BJ (cell line): ENCODE data around the gene PTPRM. TPM values are rescaled to one million over a fixed set of nuclear protein-coding genes. Genes with fewer than 3 reads are reported as not detected.

Source experiments
- CTCF ChIA-PET: fragments of 350-600 bp; formaldehyde crosslinking; extraction: SDS; loops from one replicate; lab custom pipeline; 2021; ENCODE audit warnings: antibody characterized with exemption, inconsistent platforms; lab: Yijun Ruan, JAX
- POLR2A ChIA-PET: fragments of 300-600 bp; sonication (Branson Sonifier 250); formaldehyde crosslinking; extraction: SDS; loops from one replicate; lab custom pipeline; 2021; ENCODE audit warnings: antibody characterized with exemption; lab: Charles Lee
- DNase-seq: peaks from one replicate; pipeline ENCODE4 v3.0.0-alpha.2; 2011; ENCODE audit warnings: low read depth
- H3K27me3 ChIP-seq: 2 replicates; pipeline ENCODE4 v1.6.0; 2011; ENCODE audit warnings: low read length; ENCODE audit not compliant: control insufficient read depth, insufficient read depth
- H3K36me3 ChIP-seq: 2 replicates; pipeline ENCODE4 v1.5.1; 2011; ENCODE audit warnings: low read length; ENCODE audit not compliant: control insufficient read depth, insufficient read depth
- H3K4me3 ChIP-seq: 2 replicates; pipeline ENCODE4 v1.5.1; 2011; ENCODE audit warnings: low read depth, mild to moderate bottlenecking, control low read depth, low read length
- polyA plus RNA-seq: library from polyadenylated mRNA; depleted of rRNA; stranded (reverse); fragments of >200 nt; gene quantifications from 2 replicates; pipeline ENCODE4 v1.2.3, GENCODE V29; 2011
- TF ChIP-seq, protein P1 (sequence below): IDR thresholded peaks from 2 replicates; pipeline ENCODE4 v1.5.1; 2011; ENCODE audit warnings: low read depth, mild to moderate bottlenecking, control low read depth, inconsistent platforms, low read length, moderate library complexity; ENCODE audit not compliant: insufficient read depth

PTPRM gene
- polyA plus RNA-seq, 1 experiment = 149 TPM

DNA sequence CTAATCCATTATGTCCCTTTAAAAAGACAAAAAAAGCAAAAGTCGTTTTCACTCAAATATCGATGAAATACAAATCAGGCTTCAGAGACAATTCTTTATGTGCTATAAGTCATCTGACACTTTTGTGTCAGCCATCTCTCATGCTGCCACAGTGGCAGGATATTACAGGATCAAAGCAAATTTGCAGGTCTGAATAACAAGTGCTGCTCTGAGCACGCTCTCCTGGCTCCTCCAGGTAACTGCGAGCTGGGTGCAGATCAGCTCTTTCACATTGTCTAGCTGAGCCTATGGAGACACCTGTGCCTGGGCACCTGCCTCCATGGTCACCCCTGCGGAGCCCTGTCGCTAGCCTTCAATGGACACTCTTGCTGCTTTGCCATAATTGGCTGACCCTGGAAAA is 792.0 kb downstream of the PTPRM start:
- POLR2A ChIA-PET = no interaction called here

GRCh38 chr18:8359481-8359880 is 792.4 kb downstream of the PTPRM start:
- H3K4me3 ChIP-seq = no peak overlapping the region
- ChIA-PET CTCF (no interaction called here), POLR2A (no interaction called here)
- H3K36me3 ChIP-seq = no peaks in the 10 kb centered on the region
- no peaks in the 10 kb centered on the region for H3K27me3 ChIP-seq
- no peak for DNase-seq
- TF ChIP-seq, protein P1, sequence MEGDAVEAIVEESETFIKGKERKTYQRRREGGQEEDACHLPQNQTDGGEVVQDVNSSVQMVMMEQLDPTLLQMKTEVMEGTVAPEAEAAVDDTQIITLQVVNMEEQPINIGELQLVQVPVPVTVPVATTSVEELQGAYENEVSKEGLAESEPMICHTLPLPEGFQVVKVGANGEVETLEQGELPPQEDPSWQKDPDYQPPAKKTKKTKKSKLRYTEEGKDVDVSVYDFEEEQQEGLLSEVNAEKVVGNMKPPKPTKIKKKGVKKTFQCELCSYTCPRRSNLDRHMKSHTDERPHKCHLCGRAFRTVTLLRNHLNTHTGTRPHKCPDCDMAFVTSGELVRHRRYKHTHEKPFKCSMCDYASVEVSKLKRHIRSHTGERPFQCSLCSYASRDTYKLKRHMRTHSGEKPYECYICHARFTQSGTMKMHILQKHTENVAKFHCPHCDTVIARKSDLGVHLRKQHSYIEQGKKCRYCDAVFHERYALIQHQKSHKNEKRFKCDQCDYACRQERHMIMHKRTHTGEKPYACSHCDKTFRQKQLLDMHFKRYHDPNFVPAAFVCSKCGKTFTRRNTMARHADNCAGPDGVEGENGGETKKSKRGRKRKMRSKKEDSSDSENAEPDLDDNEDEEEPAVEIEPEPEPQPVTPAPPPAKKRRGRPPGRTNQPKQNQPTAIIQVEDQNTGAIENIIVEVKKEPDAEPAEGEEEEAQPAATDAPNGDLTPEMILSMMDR = no peak

More for the DNA sequence above, 792.0 kb downstream of the PTPRM start:
- TF ChIP-seq, protein P1 = no peak
- H3K36me3 ChIP-seq = no peaks in the 10 kb centered on the region
- DNase-seq = no peak
- no peak overlapping the region for H3K4me3 ChIP-seq
- CTCF ChIA-PET = no interaction called here
- H3K27me3 ChIP-seq = no peaks in the 10 kb centered on the region

GRCh38 chr18:8361941-8362471 is 794.9 kb downstream of the PTPRM start:
- Histone ChIP-seq H3K27me3 (no peaks in the 10 kb centered on the region), H3K36me3 (no peaks in the 10 kb centered on the region), H3K4me3 (no peak overlapping the region)
- POLR2A ChIA-PET = interaction anchor here (0.6 kb wide), 1 partner anchor 20 kb away, joined by 3 read pairs; no protein-coding TSS in a partner anchor
- CTCF ChIA-PET = interaction anchor here (2.1 kb wide), 1 partner anchor 28 kb away, joined by 8 read pairs; no protein-coding TSS in a partner anchor
- TF ChIP-seq, protein P1 = no peak
- no peak for DNase-seq

DNA sequence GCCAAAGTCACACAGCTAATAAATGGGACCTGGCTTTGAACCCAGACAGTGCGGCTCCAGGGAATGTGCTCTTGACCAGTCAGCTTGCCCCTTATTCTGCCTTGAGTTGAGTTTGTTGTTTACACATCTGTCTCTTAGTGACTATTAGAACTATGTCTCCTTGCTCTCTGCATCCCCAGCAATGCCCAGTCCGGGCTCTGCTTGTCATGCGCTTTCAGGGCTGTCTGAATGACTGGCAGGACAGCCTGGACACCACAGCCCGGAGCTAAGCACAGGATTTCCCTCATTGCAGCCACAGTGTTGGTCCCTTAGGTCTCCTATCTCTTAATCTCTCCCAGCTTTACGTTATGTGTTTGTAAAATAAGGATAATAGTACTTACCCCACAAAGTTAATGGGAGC is 795.7 kb downstream of the PTPRM start:
- POLR2A ChIA-PET = no interaction called here
- no peak for DNase-seq
- CTCF ChIA-PET = no interaction called here
- Histone ChIP-seq H3K4me3 (no peak overlapping the region), H3K27me3 (no peaks in the 10 kb centered on the region), H3K36me3 (no peaks in the 10 kb centered on the region)
- TF ChIP-seq, protein P1 = no peak

GRCh38 chr18:8364385-8364784 is 797.3 kb downstream of the PTPRM start:
- CTCF ChIA-PET = no interaction called here
- POLR2A ChIA-PET = interaction anchor here (0.6 kb wide), 1 partner anchor 128 kb away, joined by 3 read pairs; no protein-coding TSS in a partner anchor
- DNase-seq = no peak
- Histone ChIP-seq H3K4me3 (no peak overlapping the region), H3K36me3 (no peaks in the 10 kb centered on the region), H3K27me3 (no peaks in the 10 kb centered on the region)
- TF ChIP-seq, protein P1 = no peak
